DMS153 treated with DMSO at 0.1 percent for 48 hours (cell line): ENCODE results near the gene DOC2A.
A peak's percentile ranks its signal among the peaks of the same experiment; 100 is the strongest.
"Not testable (repeated sequence)": the region's sequence is repeated elsewhere in the genome, so short reads cannot be mapped to it uniquely, and the experiment has no call there.

ENCODE experiments used
- DNase-seq: peaks from one replicate; lab custom pipeline; 2025; ENCODE audit not compliant: unreplicated experiment; lab: John Stamatoyannopoulos, UW

Gene DOC2A

GRCh38 chr16:30010844-30011713, at the start of gene DOC2A:
DOC2A (minus strand) TSS chr16:30011027; CDS start chr16:30010222, 805 bp downstream.
- DNase-seq, result no peak

GRCh38 chr16:30060346-30060745, 49.5 kb upstream of the DOC2A start:
- DNase-seq, result no peak

- DNase-seq, result no peak
Measured at GRCh38 chr16:30054959-30055553, 44.2 kb upstream of the DOC2A start.

- no peak for DNase-seq
Measured at GRCh38 chr16:30054451-30054850, 43.6 kb upstream of the DOC2A start.

GRCh38 chr16:30053376-30054015, 42.7 kb upstream of the DOC2A start:
- DNase-seq, result no peak

GRCh38 chr16:30052671-30053372, 42.0 kb upstream of the DOC2A start:
- DNase-seq, result peak; percentile 78

GRCh38 chr16:30051518-30051917, 40.7 kb upstream of the DOC2A start:
- no peak for DNase-seq

GRCh38 chr16:30049871-30050270, 39.0 kb upstream of the DOC2A start:
- no peak for DNase-seq

- no peak for DNase-seq
Measured at GRCh38 chr16:30046588-30046987, 35.8 kb upstream of the DOC2A start.

- no peak for DNase-seq
Measured at GRCh38 chr16:30046178-30046577, 35.4 kb upstream of the DOC2A start.

- DNase-seq, result no peak
Measured at GRCh38 chr16:30041841-30042240, 31.0 kb upstream of the DOC2A start.

GRCh38 chr16:30040690-30041089, 29.9 kb upstream of the DOC2A start:
- not testable (repeated sequence) for DNase-seq

GRCh38 chr16:30040221-30040620, 29.4 kb upstream of the DOC2A start:
- DNase-seq, result no peak

- no peak for DNase-seq
Measured at GRCh38 chr16:30033270-30033669, 22.4 kb upstream of the DOC2A start.

GRCh38 chr16:30032083-30032819, 21.4 kb upstream of the DOC2A start:
- DNase-seq, result peak; percentile 52

GRCh38 chr16:30031477-30031918, 20.7 kb upstream of the DOC2A start:
- no peak for DNase-seq

- DNase-seq, result no peak
Measured at GRCh38 chr16:30030841-30031413, 20.1 kb upstream of the DOC2A start, which contains the start of gene TLCD3B. TLCD3B (minus strand) TSS chr16:30031271; CDS start chr16:30030527, 744 bp downstream.

- DNase-seq, result no peak
Measured at GRCh38 chr16:30030011-30030685, 19.3 kb upstream of the DOC2A start.

- no peak for DNase-seq
Measured at GRCh38 chr16:30028438-30029076, 17.7 kb upstream of the DOC2A start.
